ENCODE results near the gene MAP3K13.
"Not testable (repeated sequence)": the region's sequence is repeated elsewhere in the genome, so short reads cannot be mapped to it uniquely, and the experiment has no call there.

Gene MAP3K13

GRCh38 chr3:185448107-185448506 lies 85.2 kb downstream of the MAP3K13 start:
- no peak for DNase-seq (ENCODE audit: low read depth)

DNA sequence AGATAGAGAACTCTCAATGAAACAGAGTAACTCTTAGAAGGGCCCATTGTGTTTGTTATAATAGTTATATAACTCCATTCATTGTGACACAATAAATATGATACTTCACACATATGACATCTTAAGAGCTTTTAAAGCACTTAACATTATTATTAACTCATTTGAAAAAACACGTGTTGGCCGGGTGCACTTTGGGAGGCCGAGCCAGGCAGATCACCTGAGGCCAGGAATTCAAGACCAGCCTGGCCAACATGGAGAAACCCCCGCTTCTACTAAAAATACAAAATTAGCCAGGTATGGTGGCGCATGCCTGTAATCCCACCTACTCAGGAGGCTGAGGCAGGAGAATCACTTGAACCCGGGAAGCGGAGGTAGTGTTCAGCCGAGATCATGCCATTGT lies 88.5 kb downstream of the MAP3K13 start:
- DNase-seq (ENCODE audit: low read depth): not testable (repeated sequence)

DNA sequence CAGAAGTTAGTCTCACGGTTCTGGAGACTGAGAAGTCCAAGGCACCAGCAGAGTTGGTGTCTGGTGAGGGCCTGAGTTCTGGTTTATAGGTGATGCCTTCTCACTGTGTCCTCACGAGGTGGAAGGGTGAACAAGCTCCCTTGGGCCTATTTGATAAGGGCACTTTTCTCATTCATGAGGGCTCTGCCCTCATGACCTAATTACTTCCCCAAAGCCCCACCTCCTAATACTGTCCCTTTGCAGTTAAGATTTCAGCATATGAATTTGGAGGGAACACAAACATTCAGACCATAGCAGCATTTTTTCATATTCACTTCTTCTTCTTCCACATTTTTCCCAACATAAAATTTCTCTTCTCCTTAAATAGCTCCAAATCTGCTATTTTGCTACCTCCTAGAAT lies 94.4 kb downstream of the MAP3K13 start:
- DNase-seq (ENCODE audit: low read depth): no peak

- DNase-seq (ENCODE audit: low read depth): no peak
These were observed 97.4 kb downstream of the MAP3K13 start for GRCh38 chr3:185460309-185460708.

GRCh38 chr3:185460719-185461350 lies 97.9 kb downstream of the MAP3K13 start:
- peak; percentile 26 for DNase-seq (ENCODE audit: low read depth)

GRCh38 chr3:185465471-185465870 lies 102.5 kb downstream of the MAP3K13 start:
- no peak for DNase-seq (ENCODE audit: low read depth)

DNA sequence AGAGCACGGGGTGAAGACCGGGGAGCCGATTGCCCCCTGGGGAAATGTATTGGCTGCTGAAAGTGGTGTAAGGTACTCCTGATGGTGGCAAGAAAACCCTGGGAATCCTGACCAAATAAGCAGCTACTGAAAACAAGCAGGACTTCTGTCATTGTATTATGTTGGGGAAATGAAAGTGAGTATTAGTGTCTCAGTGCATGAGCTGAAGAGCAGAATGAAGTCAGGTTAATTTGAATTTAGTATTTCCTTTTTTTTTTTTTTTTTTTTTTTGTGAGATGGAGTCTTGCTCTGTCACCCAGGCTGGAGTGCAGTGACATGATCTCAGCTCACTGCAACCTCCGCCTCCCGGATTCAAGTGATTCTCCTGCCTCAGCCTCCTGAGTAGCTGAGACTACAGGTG lies 103.2 kb downstream of the MAP3K13 start:
- not testable (repeated sequence) for DNase-seq (ENCODE audit: low read depth)

DNA sequence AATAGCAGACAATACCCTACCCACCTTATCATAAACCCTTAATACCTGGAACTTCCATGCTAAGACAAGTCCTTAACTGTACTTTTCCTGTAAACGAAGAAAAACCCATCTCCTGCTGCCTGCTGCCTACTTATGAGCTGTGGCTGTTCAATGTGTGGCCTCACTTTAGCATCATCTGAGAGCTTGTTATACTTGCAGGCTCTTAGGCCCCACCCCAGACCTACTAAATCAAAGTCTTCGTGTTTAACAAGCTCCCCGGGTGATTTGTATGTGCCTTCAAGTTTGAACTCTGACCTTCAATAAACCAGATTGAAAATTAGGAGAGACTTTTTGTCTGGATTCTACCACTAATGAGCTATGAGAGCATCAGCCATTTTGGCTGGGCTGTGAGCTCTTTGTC lies 106.6 kb downstream of the MAP3K13 start:
- no peak for DNase-seq (ENCODE audit: low read depth)

- DNase-seq (ENCODE audit: low read depth): no peak
These were observed 107.4 kb downstream of the MAP3K13 start for GRCh38 chr3:185470323-185470722.

DNA sequence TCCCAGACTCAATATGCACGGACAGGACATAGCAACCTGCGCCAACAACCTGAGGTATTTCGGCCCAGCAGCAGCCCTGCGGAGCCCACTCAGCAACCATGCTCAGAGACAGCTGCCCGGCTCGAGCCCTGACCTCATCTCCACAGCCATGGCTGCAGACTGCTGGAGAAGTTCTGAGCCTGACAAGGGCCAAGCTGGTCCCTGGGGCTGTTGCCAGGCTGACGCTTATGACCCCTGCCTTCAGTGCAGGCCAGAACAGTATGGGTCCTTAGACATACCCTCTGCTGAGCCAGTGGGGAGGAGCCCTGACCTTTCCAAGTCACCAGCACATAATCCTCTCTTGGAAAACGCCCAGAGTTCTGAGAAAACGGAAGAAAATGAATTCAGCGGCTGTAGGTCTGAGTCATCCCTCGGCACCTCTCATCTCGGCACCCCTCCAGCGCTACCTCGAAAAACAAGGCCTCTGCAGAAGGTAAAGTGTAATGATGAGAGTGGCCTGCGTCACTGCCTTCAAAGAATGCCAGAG lies 110.4 kb downstream of the MAP3K13 start:
- no peak for DNase-seq (ENCODE audit: low read depth)

DNA sequence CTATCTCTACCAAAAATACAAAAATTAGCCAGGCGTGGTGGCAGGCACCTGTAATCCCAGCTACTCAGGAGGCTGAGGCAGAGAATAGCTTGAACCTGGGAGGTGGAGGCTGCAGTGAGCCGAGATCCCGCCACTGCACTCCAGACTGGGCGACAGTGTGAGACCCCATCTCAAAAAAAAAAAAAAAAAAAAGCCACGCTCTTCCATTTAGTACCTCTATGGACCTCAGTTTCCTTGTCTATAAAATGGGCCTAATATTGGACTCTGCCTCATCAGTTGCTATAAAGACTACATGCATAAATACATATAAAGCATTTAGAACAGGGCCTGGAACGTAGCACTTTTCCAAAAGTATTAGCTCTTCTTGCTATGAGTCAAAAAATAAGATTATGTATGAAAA lies 112.0 kb downstream of the MAP3K13 start:
- not testable (repeated sequence) for DNase-seq (ENCODE audit: low read depth)

GRCh38 chr3:185477316-185477715 lies 114.4 kb downstream of the MAP3K13 start:
- DNase-seq (ENCODE audit: low read depth): no peak

GRCh38 chr3:185479373-185479945 lies 116.5 kb downstream of the MAP3K13 start:
- DNase-seq (ENCODE audit: low read depth): no peak

DNA sequence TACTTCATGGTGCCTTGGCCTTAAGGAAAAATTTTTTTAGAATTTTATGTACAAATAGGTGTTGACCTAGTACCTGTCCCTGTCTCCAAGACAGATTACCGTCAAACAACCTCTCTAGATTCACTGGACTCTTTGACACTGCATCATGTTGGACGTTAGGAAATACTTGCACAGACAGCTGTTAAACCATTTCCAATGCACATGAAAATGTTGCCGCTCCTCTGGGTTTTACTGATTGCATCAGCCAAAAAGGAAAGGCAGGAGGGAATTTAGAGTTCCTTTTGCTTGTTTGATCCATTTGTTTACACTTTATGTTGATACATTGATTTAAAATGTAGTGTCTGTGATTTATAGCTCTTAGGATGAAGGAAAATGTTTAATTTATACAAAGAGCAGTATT lies 121.4 kb downstream of the MAP3K13 start:
- no peak for DNase-seq (ENCODE audit: low read depth)

GRCh38 chr3:185486394-185486793 lies 123.5 kb downstream of the MAP3K13 start:
- DNase-seq (ENCODE audit: low read depth): no peak

- no peak for DNase-seq (ENCODE audit: low read depth)
These were observed 125.5 kb downstream of the MAP3K13 start for GRCh38 chr3:185488465-185488864.

DNA sequence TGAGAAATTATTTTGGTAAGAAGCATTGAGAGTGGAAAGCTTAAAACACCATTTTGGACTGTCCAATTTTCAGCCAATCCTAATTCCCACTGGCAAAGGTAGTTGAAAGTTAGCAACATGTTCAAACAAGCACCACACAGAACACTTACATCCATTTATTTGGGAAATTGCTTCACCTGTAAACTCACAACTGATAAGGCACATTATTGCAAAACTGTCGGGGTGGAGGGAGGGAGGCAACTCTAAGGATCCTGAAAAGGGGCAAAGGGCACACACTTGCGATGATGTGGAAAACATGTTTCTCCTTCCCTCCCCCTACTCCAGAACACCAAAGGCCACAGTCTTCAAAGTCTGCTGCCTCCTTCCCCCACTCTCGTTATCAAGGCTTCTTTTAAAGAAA lies 126.5 kb downstream of the MAP3K13 start:
- DNase-seq (ENCODE audit: low read depth): no peak

DNA sequence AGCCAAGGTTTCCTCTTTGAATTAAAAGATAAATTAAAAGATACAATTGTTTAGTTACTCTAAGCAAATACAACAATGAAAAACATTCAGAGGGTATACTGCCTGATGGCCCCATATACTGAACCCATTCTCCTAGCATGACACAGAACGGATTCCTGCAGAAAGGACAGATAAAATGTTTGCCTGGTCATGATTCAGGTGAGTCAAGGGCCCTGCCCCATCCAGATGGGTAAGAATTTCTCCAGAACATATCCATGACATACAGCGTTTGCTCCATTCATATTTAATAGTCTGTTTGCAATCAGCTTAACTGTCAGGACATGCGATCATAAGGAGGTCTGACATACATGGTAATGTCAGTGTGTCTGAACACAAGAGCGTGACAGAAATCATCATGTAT lies 127.3 kb downstream of the MAP3K13 start:
- no peak for DNase-seq (ENCODE audit: low read depth)

GRCh38 chr3:185498503-185499396 lies 135.8 kb downstream of the MAP3K13 start, which contains the start of gene TMEM41A:
TSS of gene TMEM41A (minus strand) at chr3:185499035. CDS start at chr3:185498961, 74 bp downstream.
- DNase-seq (ENCODE audit: low read depth): peak; percentile 89

- DNase-seq (ENCODE audit: low read depth): no peak
These were observed 140.1 kb downstream of the MAP3K13 start for GRCh38 chr3:185502987-185503386.

DNA sequence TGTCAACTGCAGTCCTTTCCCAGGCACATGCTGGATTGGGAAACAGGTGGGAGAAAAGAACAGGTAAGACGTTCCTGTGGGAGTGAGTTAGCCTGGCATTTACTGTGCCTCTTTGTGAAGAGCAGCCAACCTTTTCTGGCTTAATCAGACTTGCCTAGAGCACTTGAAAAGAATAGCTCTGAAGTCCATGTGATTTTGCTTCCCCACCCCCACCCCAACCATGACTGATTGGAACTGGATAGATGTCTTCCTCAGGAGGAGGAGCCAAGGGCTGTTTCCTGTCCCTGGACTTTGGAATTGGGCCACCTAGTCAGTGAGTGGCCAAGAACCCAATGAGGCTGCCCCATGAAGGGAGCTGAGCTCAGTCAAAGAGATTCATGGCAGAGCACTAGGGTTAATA lies 140.6 kb downstream of the MAP3K13 start:
- DNase-seq (ENCODE audit: low read depth): no peak

DNA sequence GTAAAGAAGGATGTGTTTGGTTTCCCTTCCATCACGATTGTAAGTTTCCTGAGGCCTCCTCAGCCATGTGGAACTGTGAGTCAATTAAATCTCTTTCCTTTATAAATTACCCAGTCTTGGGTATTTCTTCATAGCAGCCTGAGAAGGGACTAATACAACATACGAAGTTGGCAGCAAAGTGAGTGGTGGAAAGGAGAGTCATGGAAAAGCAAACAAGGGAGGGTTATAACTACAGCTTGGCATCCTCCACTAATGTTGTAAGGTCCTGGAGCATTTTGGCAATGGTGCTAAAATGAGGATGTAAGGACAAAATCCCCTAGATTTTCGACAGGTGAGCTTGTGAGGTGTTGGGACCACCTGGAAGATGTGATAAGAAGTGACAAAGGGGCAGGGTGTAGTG lies 141.7 kb downstream of the MAP3K13 start:
- no peak for DNase-seq (ENCODE audit: low read depth)

DNA sequence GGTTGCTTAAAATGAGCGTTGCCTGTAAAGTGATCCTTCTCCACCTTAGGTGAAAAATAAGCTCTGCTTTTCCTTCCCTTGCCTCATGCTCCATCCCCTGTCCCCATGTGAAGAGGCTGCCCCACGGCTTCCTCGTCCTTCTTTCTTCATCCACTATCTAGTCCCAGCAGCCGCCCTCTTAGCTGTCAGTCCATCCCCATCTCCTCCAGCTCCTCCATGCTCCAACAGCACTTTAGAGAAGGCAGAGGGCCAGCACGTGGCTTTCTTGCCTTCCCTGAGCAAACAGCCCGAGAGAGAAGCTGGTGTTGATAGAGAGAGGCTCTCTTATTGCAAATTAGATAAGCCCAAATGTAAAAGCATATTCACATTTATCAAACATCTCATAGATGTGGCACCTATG lies 144.9 kb downstream of the MAP3K13 start:
- no peak for DNase-seq (ENCODE audit: low read depth)
